KMS-11 (cell line): ENCODE measurements around the gene CUEDC1.

Experiments used
- H2AFZ ChIP-seq: fragments of 200-600 bp; sonication (generic); 2 replicates; pipeline ENCODE4 v1.6.1; 2016; ENCODE audit warnings: antibody characterized with exemption, mixed run types, low read depth
- H3K27ac ChIP-seq: fragments of 200-600 bp; sonication (generic); 2 replicates; pipeline ENCODE4 v1.6.1; 2016; ENCODE audit warnings: mild to moderate bottlenecking, mixed run types
- H3K27me3 ChIP-seq: fragments of 200-600 bp; sonication (generic); 2 replicates; pipeline ENCODE4 v1.6.1; 2017; ENCODE audit warnings: mild to moderate bottlenecking, low read depth, mixed run types, moderate library complexity; ENCODE audit not compliant: insufficient read depth
- H3K36me3 ChIP-seq: fragments of 200-600 bp; sonication (generic); 2 replicates; pipeline ENCODE4 v1.6.1; 2017; ENCODE audit warnings: mild to moderate bottlenecking, mixed run types; ENCODE audit not compliant: insufficient read depth
- H3K4me1 ChIP-seq: fragments of 200-600 bp; sonication (generic); 2 replicates; pipeline ENCODE4 v1.6.1; 2016; ENCODE audit warnings: mild to moderate bottlenecking, low read depth, mixed run types; ENCODE audit not compliant: poor library complexity, severe bottlenecking
- H3K4me2 ChIP-seq: fragments of 200-600 bp; sonication (generic); 2 replicates; pipeline ENCODE4 v1.7.0; 2016; ENCODE audit warnings: mild to moderate bottlenecking, mixed run types
- H3K4me3 ChIP-seq: fragments of 200-600 bp; sonication (generic); IDR thresholded peaks from 2 replicates; pipeline ENCODE4 v1.6.1; 2017; ENCODE audit warnings: low read depth, low read length, mixed read lengths; ENCODE audit not compliant: insufficient read depth
- H3K79me2 ChIP-seq: fragments of 200-600 bp; sonication (generic); 2 replicates; pipeline ENCODE4 v1.6.1; 2016; ENCODE audit warnings: low read depth, mixed run types; ENCODE audit not compliant: insufficient read depth
- H3K9ac ChIP-seq: fragments of 200-600 bp; sonication (generic); 2 replicates; pipeline ENCODE4 v1.6.1; 2016; ENCODE audit warnings: mild to moderate bottlenecking, mixed run types
- H4K20me1 ChIP-seq: fragments of 200-600 bp; sonication (generic); 2 replicates; pipeline ENCODE4 v1.6.1; 2016; ENCODE audit warnings: mild to moderate bottlenecking, mixed run types; ENCODE audit not compliant: insufficient read depth
- TF ChIP-seq, protein P1 (sequence below): fragments of 200-600 bp; sonication (generic); conservative IDR thresholded peaks from 2 replicates; pipeline ENCODE4 v1.6.1; 2017; ENCODE audit warnings: low read depth, mild to moderate bottlenecking, antibody characterized with exemption, low read length, moderate library complexity, mixed read lengths

The CUEDC1 gene

GRCh38 chr17:57889892-57890856 lies 65.0 kb downstream of the CUEDC1 start:
- TF ChIP-seq, protein P1, sequence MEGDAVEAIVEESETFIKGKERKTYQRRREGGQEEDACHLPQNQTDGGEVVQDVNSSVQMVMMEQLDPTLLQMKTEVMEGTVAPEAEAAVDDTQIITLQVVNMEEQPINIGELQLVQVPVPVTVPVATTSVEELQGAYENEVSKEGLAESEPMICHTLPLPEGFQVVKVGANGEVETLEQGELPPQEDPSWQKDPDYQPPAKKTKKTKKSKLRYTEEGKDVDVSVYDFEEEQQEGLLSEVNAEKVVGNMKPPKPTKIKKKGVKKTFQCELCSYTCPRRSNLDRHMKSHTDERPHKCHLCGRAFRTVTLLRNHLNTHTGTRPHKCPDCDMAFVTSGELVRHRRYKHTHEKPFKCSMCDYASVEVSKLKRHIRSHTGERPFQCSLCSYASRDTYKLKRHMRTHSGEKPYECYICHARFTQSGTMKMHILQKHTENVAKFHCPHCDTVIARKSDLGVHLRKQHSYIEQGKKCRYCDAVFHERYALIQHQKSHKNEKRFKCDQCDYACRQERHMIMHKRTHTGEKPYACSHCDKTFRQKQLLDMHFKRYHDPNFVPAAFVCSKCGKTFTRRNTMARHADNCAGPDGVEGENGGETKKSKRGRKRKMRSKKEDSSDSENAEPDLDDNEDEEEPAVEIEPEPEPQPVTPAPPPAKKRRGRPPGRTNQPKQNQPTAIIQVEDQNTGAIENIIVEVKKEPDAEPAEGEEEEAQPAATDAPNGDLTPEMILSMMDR = no peak
- Histone ChIP-seq H3K36me3 (no peaks in the 10 kb centered on the region), H3K27me3 (no peaks in the 10 kb centered on the region), H3K79me2 (no peaks in the 10 kb centered on the region), H3K4me2 (no peak overlapping the region), H3K9ac (no peak overlapping the region), H3K27ac (no peak overlapping the region), H3K4me3 (no peak overlapping the region), H4K20me1 (no peaks in the 10 kb centered on the region), H3K4me1 (peaks cover 21% of the 10 kb centered on the region), H2AFZ (no peak overlapping the region)

DNA sequence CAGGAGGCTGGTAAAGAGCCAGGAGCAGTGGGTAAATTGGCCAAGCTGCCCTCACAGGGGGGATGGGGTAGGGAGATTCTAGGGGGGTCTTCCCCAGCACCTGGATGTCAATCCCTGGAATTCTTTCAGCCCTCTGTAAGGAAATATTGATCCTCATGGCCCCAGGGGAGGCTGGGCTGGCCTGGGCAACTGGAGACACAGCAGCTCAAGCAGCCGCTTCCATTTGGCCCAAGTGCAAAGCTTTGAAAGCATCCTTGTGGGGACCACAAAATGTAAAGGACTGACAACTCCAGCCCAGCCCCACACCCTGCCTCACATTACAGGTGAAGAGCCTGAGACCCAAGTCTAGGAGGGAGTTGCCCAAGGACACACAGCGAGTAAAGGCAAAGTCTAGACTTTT lies 66.0 kb downstream of the CUEDC1 start:
- Histone ChIP-seq H4K20me1 (no peaks in the 10 kb centered on the region), H3K4me2 (no peak overlapping the region), H3K27me3 (no peaks in the 10 kb centered on the region), H3K36me3 (no peaks in the 10 kb centered on the region), H3K27ac (no peak overlapping the region), H3K9ac (no peak overlapping the region), H3K79me2 (no peaks in the 10 kb centered on the region), H2AFZ (no peak overlapping the region), H3K4me1 (peaks cover 21% of the 10 kb centered on the region), H3K4me3 (no peak overlapping the region)
- TF ChIP-seq, protein P1 = no peak

- TF ChIP-seq, protein P1 = no peak
- Histone ChIP-seq H3K27ac (no peak overlapping the region), H3K4me3 (no peak overlapping the region), H2AFZ (no peak overlapping the region), H3K4me2 (no peak overlapping the region), H4K20me1 (no peaks in the 10 kb centered on the region), H3K79me2 (no peaks in the 10 kb centered on the region), H3K9ac (no peak overlapping the region), H3K4me1 (peaks cover 21% of the 10 kb centered on the region), H3K36me3 (no peaks in the 10 kb centered on the region), H3K27me3 (no peaks in the 10 kb centered on the region)
Observed at GRCh38 chr17:57888311-57889216, 66.6 kb downstream of the CUEDC1 start.

- no peak overlapping the region for H3K4me3 ChIP-seq
- no peaks in the 10 kb centered on the region for H4K20me1 ChIP-seq
- no peak overlapping the region for H3K27ac ChIP-seq
- no peak overlapping the region for H3K4me2 ChIP-seq
- no peak overlapping the region for H2AFZ ChIP-seq
- TF ChIP-seq, protein P1 = no peak
- H3K4me1 ChIP-seq = peaks cover 11% of the 10 kb centered on the region
- no peaks in the 10 kb centered on the region for H3K79me2 ChIP-seq
- no peak overlapping the region for H3K9ac ChIP-seq
- no peaks in the 10 kb centered on the region; the same call in 1 of the 2 replicates for H3K27me3 ChIP-seq
- no peaks in the 10 kb centered on the region for H3K36me3 ChIP-seq
Observed at GRCh38 chr17:57887161-57887560, 68.1 kb downstream of the CUEDC1 start.
